Fibroblast of peridontal ligament (primary cell): Measurements from ENCODE around the gene TSC22D4.
"Not testable (repeated sequence)": the region's sequence is repeated elsewhere in the genome, so short reads cannot be mapped to it uniquely, and the experiment has no call there.

Experiments
- DNase-seq: peaks from one replicate; pipeline ENCODE4 v3.0.0-alpha.2; 2010; ENCODE audit errors: extremely low read depth

TSC22D4 gene

GRCh38 chr7:100444311-100445278, 34.4 kb downstream of the TSC22D4 start:
- DNase-seq, result peak; percentile 46

GRCh38 chr7:100443096-100443840, 35.7 kb downstream of the TSC22D4 start:
- no peak for DNase-seq

- no peak for DNase-seq
Observed at GRCh38 chr7:100441641-100442535, 37.1 kb downstream of the TSC22D4 start.

- DNase-seq, result not testable (repeated sequence)
Observed at GRCh38 chr7:100439244-100439643, 39.8 kb downstream of the TSC22D4 start.

GRCh38 chr7:100438731-100439130, 40.3 kb downstream of the TSC22D4 start:
- not testable (repeated sequence) for DNase-seq

- DNase-seq, result no peak
Observed at GRCh38 chr7:100438172-100438571, 40.8 kb downstream of the TSC22D4 start.

- DNase-seq, result no peak
Observed at GRCh38 chr7:100437150-100438100, 41.6 kb downstream of the TSC22D4 start.

- DNase-seq, result no peak
Observed at GRCh38 chr7:100435401-100436304, 43.4 kb downstream of the TSC22D4 start.

GRCh38 chr7:100434297-100435144, 44.5 kb downstream of the TSC22D4 start:
- DNase-seq, result no peak

- DNase-seq, result no peak
Observed at GRCh38 chr7:100433592-100434296, 45.3 kb downstream of the TSC22D4 start.

- DNase-seq, result no peak
Observed at GRCh38 chr7:100433276-100433591, 45.8 kb downstream of the TSC22D4 start.

- DNase-seq, result no peak
Observed at GRCh38 chr7:100432621-100433275, 46.3 kb downstream of the TSC22D4 start.

GRCh38 chr7:100432053-100432452, 47.0 kb downstream of the TSC22D4 start:
- DNase-seq, result no peak

GRCh38 chr7:100431286-100431735, 47.7 kb downstream of the TSC22D4 start:
- DNase-seq, result no peak

GRCh38 chr7:100430493-100431285, 48.3 kb downstream of the TSC22D4 start:
- DNase-seq, result no peak

GRCh38 chr7:100429637-100430492, 49.1 kb downstream of the TSC22D4 start, which contains the start of gene MEPCE:
Gene MEPCE, plus strand, starts transcription at chr7:100429831. Its CDS starts 188 bp downstream, at chr7:100430019.
- peak; percentile 97 for DNase-seq
